Lung (tissue), 12 donors: ENCODE data around the gene WNT4. TPM values are rescaled to one million over a fixed set of nuclear protein-coding genes. Genes with fewer than 3 reads are reported as not detected.

Source experiments
- ATAC-seq: fragments of 200-7000 bp; cut with Tn5 transposase; one replicate; pipeline ENCODE4 v1.9.1; 2020; ENCODE audit warnings: moderate number of reproducible peaks; ENCODE audit not compliant: insufficient read depth, low FRiP score
- DNase-seq, 3 donors: peaks; one replicate each; pipeline ENCODE4 v3.0.0-alpha.2; 2013 to 2017
- H3K27ac ChIP-seq, 2 donors: one replicate each; pipeline ENCODE4 v1.5.1; 2013; ENCODE audit warnings: mild to moderate bottlenecking in 2 of 2, moderate library complexity in 2 of 2, control low read depth in 1 of 2, inconsistent platforms in 1 of 2, low read depth in 1 of 2, low read length in 1 of 2
- H3K27me3 ChIP-seq, 3 donors: one replicate each; pipeline ENCODE4 v1.5.1; 2013; ENCODE audit warnings: low read length in 2 of 3; ENCODE audit not compliant: control insufficient read depth in 3 of 3, insufficient read depth in 3 of 3
- H3K36me3 ChIP-seq, 4 donors: one replicate each; pipeline ENCODE4 v1.5.1; 2013; ENCODE audit warnings: low read length in 4 of 4, mild to moderate bottlenecking in 1 of 4, moderate library complexity in 1 of 4; ENCODE audit not compliant: control insufficient read depth in 4 of 4, insufficient read depth in 4 of 4
- H3K4me1 ChIP-seq, 5 donors: one replicate each; pipeline ENCODE4 v1.5.1; 2013; ENCODE audit warnings: low read length in 5 of 5, mild to moderate bottlenecking in 2 of 5, moderate library complexity in 1 of 5; ENCODE audit not compliant: control insufficient read depth in 5 of 5, insufficient read depth in 5 of 5
- H3K4me3 ChIP-seq: one replicate; pipeline ENCODE4 v1.5.1; 2013; ENCODE audit warnings: mild to moderate bottlenecking, control low read depth, moderate library complexity
- H3K9ac ChIP-seq, 2 donors: one replicate each; pipeline ENCODE4 v1.5.1; 2013; ENCODE audit warnings: low read length in 2 of 2, control low read depth in 1 of 2; ENCODE audit not compliant: insufficient read depth in 1 of 2
- H3K9me3 ChIP-seq, 4 donors: one replicate each; pipeline ENCODE4 v1.5.1; 2013; ENCODE audit warnings: low read length in 3 of 4, mild to moderate bottlenecking in 1 of 4, moderate library complexity in 1 of 4; ENCODE audit not compliant: control insufficient read depth in 4 of 4, insufficient read depth in 3 of 4
- CTCF ChIP-seq: IDR thresholded peaks from 2 replicates; pipeline ENCODE4 v1.5.1; 2012; ENCODE audit warnings: mild to moderate bottlenecking; ENCODE audit errors: control extremely low read depth, extremely low read depth
- WGBS, 2 donors: extraction: QIAGEN DNeasy Blood & Tissue Kit; methylation state at CpG; one replicate each; pipeline ENCODE4 v1.1.7; 2013; 5-methylcytosine and 5-hydroxymethylcytosine counted together
- polyA plus RNA-seq, 2 donors: library from polyadenylated mRNA; stranded (reverse); fragments of 200-250 nt; gene quantifications; one replicate each; pipeline ENCODE4 v1.2.1, GENCODE V29; 2013
- total RNA-seq, 2 donors: library from RNA; depleted of rRNA in 1 of 2; stranded (reverse); fragments of >200 nt in 1 of 2; gene quantifications; one replicate each; pipeline ENCODE4 v1.2.1, GENCODE V29; 2014 to 2021
- donor health status: control.
- donor health status: control.
- donor health status: Bipolar disorder and iron deficiency.
- donor health status: healthy.
- donor health status: DM: yes; HTN: yes; CAD: no.

WNT4 gene
- total and polyA plus RNA-seq, 4 donors = 0.94 to 4.2 (median 2.2) TPM

DNA sequence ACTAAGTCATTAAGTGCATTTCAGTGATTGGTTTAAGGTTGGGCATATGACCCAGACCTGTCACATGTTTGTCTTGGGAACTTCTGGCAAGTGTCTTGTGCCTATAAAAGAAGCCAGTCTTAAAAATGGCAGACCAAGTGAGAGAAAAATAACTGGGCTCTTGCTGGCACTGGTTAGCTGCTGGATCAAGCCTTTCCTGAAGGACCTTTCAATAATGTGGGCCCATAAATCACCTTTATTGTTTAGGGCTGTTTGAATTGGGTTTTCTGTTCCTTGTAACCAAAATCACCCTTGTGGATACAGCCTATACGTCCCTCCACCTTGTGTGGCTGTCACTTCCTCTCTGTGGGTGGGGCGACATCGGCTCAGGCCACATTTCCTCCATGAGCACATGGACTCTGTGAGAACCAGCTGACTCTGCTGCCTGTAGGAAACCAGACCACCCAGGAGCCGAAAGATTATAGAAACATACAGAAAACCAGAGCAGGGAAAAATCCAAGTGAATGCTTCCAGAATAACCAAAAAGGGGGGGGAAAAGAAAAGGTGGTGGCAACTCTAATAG is 25.6 kb upstream of the WNT4 start:
- TF ChIP-seq CTCF = no peak
- DNase-seq (no peak), ATAC-seq (no peak)
- WGBS, 2 donors = 20 to 43% methylated on average over 4 of the region's 4 CpGs
- H3K9ac ChIP-seq = no peak overlapping the region
- no peaks in the 10 kb centered on the region for H3K27me3 ChIP-seq
- H3K4me1 ChIP-seq = peaks cover 0 to 3% (median 0%) of the 10 kb centered on the region in 5 donors
- no peak overlapping the region for H3K4me3 ChIP-seq
- no peaks in the 10 kb centered on the region for H3K36me3 ChIP-seq
- no peak overlapping the region for H3K27ac ChIP-seq
- no peaks in the 10 kb centered on the region for H3K9me3 ChIP-seq

DNA sequence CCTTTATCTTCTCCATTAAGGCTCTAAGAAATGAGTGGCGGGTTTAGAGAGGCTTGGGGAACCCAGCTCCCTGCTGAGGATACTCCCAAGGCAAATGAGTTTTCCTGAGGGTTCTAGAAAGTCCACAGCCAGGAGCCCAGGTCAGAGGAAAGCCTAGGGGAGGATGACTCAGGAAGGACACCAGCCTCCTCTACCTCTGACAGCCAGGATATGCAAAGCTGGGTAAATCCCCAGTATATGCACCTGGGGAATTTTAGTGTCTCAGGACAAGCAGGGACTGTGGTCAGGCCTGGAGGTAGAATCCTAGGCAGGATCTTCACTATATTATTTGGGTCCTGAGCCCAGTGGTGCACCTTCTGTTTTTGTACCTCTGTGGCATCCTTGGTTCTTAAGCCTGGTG is 23.5 kb upstream of the WNT4 start:
- no peak for TF ChIP-seq CTCF

GRCh38 chr1:22164841-22165808 is 22.2 kb upstream of the WNT4 start:
- Histone ChIP-seq H3K9me3 (no peaks in the 10 kb centered on the region), H3K36me3 (no peaks in the 10 kb centered on the region), H3K4me1 (peaks cover 0 to 3% (median 0%) of the 10 kb centered on the region in 5 donors), H3K4me3 (no peak overlapping the region), H3K27ac (no peak overlapping the region), H3K27me3 (no peaks in the 10 kb centered on the region), H3K9ac (no peak overlapping the region)
- 86 to 89% methylated on average over 14 of the region's 14 CpGs for WGBS, 2 donors
- DNase-seq (no peak), ATAC-seq (no peak)
- no peak for TF ChIP-seq CTCF

More for the DNA sequence above, 23.5 kb upstream of the WNT4 start:
- H3K4me3 ChIP-seq = no peak overlapping the region
- DNase-seq = no peak
- H3K9me3 ChIP-seq = no peaks in the 10 kb centered on the region
- no peak overlapping the region for H3K27ac ChIP-seq
- peaks cover 0 to 3% (median 0%) of the 10 kb centered on the region in 5 donors for H3K4me1 ChIP-seq
- no peak overlapping the region for H3K9ac ChIP-seq
- WGBS, 2 donors = 93 to 100% methylated on average over 1 of the region's 1 CpG
- H3K36me3 ChIP-seq = no peaks in the 10 kb centered on the region
- no peaks in the 10 kb centered on the region for H3K27me3 ChIP-seq
- no peak for ATAC-seq
